ENCODE data around the gene LIX1L.
A peak's percentile ranks its signal among the peaks of the same experiment; 100 is the strongest.

LIX1L gene

DNA sequence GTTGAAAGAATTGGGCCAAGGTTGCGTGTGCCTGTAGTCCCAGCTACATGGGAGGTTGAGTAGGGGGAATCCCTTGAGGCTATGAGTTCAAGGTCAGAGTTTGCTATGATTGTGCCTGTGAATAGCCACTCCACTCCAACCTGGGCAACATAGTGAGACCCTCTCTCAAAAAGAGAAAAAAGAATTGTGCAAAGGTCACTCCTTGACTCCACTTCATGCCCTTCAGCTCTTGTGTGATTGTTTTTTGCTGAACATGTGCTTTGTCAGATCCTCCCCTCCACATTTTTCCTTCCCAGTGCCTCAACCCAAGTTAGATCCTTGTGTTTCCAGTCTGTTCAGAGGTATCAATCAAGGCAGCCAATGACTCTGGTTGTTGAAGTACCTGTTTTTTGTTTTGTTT lies 30.1 kb upstream of the LIX1L start:
- DNase-seq = no peak
- intact Hi-C loops (cut with DNase I) = no loop called here

DNA sequence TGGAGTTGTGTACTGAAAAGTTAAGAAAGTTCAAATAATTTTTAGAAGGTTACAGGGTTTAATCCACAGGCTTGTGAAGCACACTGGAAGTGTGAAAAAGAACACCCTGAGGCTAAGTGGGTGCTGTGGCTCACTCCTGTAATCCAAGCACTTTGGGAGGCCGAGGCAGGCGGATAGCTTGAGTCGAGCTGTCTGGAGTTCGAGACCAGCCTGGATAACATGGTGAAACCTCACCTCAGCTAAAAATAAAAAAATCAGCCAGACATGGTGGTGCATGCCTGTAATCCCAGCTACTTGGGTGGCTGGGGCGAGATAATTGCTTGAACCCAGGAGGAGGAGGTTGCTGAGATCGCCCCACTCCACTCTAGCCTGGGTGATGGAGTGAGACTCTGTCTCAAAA lies 28.7 kb upstream of the LIX1L start:
- peak in 1 of 42 donors; percentile 12 for DNase-seq
- intact Hi-C loops (cut with DNase I) = no loop called here

DNA sequence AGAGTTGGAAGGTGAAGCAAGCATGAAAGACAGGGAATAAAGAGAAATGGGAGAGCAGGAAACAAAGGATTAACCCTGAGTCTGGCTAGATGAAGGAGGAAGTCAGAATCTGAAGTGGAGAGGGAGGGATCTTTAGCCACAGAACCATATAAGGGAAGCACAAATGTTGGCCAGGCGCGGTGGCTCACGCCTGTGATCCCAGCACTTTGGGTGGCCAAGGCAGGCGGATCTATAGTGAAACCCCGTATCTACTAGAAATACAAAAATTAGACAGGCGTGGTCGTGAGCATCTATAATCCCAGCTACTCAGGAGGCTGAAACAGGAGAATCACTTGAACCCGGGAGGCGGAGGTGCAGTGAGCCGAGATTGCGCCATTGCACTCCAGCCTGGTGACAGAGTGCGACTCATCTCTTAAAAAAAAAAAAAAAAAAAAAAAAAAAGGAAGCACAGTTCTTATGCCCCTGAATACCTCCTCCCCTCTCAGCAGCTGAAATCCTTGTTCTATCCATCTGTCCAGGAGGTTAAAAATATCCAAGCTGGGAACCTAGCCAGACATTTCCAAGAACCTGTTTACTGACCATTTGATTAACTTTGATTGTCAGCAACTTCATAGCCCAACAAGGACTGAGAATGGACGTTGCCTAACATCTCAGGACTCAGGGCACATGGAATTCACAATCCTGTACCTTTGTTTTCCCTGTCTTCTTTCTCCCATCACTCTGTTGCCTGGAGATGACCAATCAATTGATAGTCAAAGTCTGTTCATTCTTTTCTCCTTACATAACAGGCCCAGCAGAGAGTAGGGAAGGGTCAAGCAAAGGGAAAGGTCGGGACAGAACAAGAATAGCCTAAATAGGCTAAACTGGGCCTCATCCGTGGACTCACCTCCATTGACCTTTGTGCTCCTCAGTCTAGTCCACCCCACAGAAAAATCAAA lies 28.0 kb upstream of the LIX1L start:
- DNase-seq = peak in 2 of 42 donors; percentile 31 to 40
- intact Hi-C loops (cut with DNase I) = no loop called here

DNA sequence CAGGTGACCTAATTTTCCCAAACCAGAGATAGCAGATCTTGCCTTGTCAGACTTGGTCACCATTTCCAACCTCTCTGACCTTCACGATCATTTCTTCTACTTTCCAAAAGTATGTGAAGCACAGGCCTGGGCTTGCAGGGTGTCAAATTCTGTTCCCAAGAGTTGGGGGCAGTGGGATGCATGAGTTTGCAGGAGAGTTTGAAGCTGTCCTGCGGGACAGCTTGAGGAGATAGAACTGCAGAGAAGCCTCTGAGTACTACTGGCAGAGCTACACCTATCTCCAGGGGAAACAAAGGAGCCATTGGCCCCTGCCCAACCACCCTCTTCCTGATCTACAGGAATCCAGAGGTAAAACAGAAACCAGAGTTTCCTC lies 27.3 kb upstream of the LIX1L start:
- intact Hi-C loops (cut with DNase I) = no loop called here
- peak in 1 of 42 donors; percentile 14 for DNase-seq

DNA sequence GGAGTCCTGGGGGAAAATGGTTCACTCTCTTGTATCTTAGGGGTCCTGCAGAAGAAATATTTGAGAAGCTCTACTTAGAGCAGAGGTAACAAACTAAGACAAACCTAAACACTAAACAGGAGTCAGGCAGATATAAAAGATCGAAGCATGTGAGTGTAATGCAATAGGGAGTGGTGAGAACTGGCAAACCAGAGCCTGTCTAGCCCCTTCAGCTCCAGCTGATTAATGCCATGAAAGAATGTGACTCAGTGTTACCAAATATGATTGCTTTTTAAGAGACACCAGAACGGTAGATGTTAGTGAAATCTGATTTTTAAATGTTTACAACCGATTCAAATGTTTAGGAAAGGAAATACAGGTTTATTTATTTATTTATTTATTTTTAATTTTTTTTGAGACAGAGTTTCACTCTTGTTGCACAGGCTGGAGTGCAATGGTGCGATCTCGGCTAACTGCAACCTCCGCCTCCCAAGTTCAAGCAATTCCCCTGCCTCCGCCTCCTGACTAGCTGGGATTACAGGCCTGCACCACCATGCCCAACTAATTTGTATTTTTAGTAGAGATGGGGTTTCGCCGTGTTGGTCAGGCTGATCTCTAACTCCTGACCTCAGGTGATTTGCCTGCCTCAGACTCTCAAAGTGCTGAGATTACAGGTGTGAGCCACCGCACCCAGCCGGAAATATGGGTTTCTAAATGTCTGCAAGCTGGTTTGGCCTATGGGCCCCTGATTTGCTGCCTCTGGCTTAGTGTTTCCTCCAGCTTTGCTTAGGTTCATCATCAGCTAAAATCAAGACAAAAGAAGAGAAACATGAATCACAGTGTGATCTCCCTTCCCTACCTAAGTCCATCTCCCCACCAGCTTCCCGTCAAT lies 26.4 kb upstream of the LIX1L start:
- peak in 1 of 42 donors; percentile 20 for DNase-seq
- intact Hi-C loops (cut with DNase I) = no loop called here

DNA sequence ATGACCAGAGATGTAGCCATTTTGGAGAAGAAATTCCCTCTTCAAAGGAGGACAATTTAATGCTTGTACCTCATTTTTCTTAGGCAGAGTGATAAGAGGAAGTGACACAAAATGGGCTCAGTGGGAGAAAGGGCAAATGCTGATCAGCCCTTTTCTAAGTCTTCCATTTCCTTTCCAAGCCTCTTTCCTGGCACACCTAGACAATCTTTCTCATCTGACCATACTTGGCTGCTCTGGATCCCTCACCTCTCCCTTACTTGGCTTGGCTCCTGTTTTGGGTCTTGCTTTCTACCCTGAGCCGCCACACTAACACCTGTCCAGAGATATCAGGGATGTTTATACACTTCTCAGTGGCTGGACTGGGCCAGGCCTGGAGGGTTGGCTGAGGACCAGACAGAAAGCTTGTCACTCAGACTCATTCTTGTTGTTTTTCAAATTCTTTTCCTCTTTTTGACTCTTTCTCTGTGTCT lies 25.4 kb upstream of the LIX1L start:
- peak in 1 of 42 donors; percentile 12 for DNase-seq
- intact Hi-C loops (cut with DNase I) = no loop called here

DNA sequence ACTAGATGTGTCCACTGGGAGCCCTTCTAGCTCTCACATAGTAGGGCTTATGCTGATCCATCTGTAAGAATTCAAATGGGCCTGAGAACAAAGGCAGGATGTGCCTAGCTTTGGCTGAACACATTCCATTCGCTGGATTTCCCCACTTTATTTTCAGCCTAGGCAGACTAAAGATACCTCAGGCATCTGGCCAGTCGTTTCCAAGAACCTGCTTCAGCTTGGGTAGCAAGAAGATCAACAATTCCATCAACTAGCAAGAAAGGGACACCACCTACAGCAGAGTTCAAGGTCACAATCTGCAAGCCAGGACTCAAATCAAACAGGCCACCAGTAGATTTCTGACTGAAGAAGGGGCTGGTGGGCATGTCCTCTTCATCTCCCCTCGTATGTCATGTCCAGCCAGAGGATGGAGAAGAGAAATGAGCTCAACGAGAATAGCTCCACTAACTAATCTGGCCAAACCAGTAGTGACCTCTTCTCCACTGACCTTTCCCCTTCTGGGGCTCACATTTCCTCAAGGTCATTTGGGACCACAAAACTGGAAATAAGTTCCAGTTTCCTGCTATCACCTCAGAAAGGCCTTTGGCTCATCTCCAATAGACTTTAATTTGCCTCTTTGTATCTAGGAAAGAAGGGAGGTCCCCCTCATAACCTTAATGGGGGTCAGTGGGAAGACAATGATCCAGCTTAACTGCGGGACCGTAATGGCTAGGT lies 24.4 kb upstream of the LIX1L start:
- intact Hi-C loops (cut with DNase I) = no loop called here
- DNase-seq = no peak

DNA sequence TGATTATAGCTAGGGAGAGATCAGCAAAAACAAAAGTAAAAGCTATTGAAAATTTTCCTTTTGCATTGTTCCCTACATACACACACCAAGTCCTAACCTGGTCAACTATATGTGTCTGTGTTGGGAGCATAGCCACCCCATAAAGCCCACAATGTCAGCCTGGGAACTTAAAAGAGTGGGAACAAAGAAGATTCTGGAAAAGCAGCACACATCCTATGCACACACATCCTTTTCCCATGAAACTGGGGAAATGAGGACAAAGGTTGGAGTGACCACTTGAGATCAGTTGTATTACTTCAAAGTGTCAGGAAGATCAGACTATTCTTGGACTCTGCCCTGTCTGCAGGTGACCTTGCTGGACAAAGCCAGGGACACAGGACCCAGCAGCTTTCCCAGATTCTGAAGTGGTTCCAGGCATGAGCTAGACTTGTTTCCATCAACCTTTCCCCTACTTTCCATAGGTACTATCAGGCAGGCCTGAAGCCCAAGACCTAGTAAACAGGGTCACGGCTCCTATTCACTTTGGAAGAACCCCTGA lies 22.7 kb upstream of the LIX1L start:
- DNase-seq = peak in 1 of 42 donors; percentile 15
- intact Hi-C loops (cut with DNase I) = no loop called here

DNA sequence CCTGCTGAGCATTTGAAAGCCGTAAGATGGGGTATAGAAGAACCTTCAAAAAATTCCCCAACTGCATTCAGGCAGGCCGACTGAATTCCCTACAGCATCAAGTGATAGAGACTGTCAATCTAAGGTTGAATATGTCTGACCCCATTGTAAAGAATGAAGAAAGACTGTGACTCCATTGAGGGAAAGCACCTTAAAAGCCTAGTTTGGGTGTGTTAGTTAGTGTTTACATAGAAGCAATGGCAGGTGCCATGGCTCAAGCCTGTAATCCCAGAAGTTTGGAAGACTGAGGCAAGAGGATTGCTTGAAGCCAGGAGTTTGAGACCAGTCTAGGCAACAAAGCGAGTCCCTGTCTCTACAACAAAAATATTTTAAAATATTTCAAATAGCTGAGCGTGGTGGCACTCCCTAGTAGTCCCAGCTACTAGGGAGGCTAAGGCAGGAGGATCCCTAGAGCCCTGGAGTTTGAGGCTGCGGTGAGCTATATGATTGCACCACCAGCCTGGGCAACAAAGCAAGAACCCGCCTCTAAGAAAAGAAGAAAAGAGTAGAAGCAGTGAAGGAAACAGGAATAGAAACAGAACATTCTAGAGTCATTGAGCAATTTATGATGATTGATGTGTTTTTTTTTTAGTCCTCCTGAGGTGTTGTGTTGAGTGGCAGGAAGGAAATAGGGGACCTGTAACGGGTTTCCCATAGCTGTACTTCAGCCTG lies 22.1 kb upstream of the LIX1L start:
- peak in 1 of 42 donors; percentile 27 for DNase-seq
- intact Hi-C loops (cut with DNase I) = no loop called here

DNA sequence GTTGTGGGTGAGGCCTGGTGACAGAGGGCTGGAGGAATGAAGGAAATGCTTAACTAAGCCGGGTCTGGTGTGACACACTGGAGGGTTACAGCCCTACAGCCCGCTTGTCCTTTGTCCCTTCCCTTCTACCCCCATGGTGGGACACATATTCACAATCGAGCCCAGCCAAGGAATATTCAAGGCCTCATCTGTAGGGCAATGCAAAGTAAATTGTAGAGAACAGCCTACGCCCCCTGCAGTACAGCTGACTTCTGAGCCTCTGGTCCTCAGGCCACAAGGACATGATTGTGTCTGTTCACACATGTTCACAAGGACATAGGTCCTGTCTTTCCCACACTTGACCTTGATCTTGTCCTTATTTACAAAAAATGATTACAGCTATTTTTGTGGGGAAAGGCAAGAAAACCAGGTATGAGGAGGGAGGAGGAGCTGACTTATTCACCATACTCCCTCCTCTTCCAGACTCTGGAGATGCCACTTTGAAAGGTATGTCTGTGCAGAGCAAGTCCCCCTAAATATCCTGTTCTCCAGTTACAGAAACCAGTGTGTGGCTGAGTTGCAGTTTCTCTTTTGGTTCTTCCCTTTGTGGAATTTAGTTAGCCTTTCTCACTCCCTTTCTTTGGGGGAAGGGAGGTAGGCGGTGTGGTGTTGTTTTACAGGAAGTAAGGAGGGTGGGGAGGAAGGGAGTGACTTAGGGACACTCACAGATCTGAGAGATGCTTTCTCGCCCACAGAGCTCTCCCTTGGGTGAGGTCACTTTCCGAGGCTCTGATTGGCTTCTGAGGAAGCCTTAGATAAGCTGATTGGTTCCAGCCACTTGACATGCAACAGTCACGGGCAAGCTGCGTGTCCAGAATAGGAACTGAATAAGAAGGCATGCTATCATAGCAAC lies 21.3 kb upstream of the LIX1L start:
- intact Hi-C loops (cut with DNase I) = no loop called here
- DNase-seq = peak; percentile 51 to 97 (median 89)

DNA sequence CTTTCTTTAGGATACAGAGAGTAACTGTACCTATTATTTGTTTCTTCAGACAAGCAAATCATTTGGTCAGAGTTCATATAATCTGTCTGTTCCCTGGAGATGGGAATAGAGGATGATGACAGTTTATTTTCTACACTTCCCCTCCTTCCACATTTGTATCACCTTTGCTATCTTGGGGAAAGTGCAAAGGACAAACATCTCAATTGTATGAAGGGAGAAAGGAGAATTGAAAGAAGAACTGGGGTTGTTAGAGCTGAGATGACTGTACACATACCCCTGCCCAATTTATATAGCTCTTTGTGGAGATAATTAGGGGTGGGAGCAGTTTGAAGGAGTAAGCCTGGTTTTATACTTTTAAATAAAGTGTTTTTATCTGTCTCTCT lies 20.6 kb upstream of the LIX1L start:
- intact Hi-C loops (cut with DNase I) = no loop called here
- DNase-seq = no peak

DNA sequence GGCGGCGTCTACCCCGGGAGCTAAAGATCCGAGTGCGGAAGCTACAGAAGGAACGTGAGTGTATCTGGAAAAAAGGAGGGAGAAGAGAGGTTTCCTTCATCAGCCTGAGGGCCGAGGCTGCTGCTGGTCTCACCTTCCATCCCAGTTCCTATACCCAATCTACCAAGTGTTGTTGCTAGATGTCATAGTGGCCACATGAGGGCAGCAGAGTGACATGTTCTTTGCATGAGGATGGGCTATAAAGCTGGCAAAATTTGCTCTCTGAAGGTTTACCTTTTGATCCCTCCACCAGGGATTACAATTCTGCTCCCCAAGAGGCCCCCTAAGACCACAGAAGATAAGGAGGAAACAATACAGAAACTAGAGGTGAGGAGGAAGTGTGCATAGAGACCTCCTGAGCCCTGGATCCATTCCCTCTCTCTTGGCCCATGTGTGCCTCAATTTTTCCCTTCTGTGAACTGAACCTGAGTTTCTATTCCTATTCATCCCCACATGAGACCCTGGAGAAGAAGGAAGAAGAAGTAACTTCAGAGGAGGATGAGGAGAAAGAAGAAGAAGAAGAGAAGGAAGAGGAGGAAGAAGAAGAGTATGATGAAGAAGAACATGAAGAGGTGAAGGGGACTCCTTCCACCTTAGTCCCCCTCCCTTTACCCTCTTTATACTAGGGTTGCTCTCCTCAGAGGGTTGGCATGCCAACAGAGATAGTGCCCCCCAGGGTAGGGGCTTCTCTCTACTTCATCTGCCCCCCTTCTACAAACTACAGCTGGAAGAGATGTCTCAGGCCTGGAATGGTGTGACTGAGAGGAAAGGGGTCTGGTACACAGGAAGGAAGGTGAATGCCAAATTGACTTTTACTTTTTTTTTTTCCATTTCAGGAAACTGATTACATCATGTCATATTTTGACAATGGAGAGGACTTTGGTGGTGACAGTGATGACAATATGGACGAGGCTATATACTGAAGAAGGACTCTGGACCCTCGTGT lies 20.0 kb upstream of the LIX1L start:
- intact Hi-C loops (cut with DNase I) = loop anchor here (2.0 kb wide), 1 partner anchor 35 kb away; no protein-coding TSS in a partner anchor
- DNase-seq = peak in 41 of 42 donors; percentile 28 to 92 (median 79)

DNA sequence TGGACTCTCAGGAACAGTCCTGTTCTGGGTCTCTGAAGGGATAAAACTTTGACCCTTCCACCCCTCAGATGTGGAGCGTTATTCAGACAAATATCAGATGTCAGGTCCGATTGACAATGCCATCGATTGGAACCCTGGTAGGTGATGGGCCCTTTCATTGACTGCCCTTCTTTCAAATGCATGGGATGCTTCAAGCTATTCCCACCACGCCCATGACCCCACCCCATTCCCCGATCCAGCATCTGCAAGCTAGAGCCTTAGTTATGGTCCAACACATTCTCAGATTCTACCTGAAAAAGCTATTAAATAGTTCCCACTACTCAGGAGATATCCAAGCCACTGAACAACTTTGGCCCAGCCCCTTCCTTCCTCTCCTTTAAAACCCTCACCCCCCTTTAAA lies 19.2 kb upstream of the LIX1L start:
- peak in 1 of 42 donors; percentile 19 for DNase-seq
- intact Hi-C loops (cut with DNase I) = loop anchor here (2.0 kb wide), 1 partner anchor 36 kb away; no protein-coding TSS in a partner anchor

DNA sequence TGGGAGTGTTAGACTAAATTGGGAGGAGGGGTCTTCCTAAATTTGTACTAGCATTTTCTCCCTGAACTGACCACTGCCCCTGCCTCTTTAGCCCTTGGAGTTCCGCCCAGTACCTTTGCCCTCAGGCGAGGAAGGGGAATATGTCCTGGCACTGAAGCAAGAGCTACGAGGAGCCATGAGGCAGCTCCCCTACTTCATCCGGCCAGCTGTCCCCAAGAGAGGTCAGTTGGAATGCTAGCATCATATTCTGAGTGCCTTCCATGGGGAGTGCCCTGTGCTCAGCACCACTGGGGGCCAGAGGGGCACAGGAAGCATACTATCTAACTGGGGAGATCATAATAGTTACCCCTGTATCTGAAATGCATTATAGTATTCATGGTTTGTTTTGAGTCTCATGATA lies 17.4 kb upstream of the LIX1L start:
- peak in 1 of 42 donors; percentile 14 for DNase-seq
- intact Hi-C loops (cut with DNase I) = no loop called here

DNA sequence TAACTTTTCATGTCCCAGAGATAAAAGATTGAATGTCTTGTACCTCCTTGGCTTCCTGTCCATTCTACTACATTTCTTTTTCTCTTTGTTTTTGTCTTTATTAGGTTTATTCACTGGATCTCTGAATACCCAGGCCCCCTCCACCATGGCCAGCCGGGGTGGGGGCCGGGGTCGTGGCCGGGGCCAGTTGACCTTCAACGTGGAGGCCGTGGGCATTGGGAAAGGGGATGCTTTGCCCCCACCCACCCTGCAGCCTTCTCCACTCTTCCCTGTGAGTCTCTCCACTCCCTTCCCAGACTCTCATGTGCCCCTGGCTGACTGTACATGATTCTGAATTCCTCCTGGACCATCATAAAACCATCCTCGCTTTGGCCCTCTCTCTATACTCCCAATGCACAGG lies 16.9 kb upstream of the LIX1L start:
- intact Hi-C loops (cut with DNase I) = no loop called here
- DNase-seq = peak in 1 of 42 donors; percentile 7

DNA sequence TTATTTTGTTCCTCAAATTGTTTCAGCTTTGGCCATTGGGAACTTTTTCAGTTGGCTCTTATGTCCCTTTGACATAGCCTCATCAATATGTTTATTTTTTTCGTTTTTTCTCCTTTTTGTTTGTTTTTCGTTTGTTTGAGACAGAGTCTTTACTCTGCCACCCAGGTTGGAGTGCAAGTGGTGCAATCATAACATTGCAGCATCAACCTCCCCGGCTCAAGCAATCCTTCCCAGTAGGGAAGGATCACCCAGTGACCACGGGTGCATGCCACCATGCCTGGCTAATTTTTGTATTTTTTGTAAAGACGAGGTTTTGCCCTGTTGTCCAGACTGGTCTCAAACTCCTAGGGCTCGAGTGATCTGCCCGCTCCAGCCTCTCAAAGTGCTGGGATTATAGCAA lies 14.8 kb upstream of the LIX1L start:
- intact Hi-C loops (cut with DNase I) = no loop called here

More for the DNA sequence above, 14.8 kb upstream of the LIX1L start:
- DNase-seq = no peak

All from head of caudate nucleus (tissue), 42 donors.